ENCODE results near the gene LRRC4B. TPM values are rescaled to one million over a fixed set of nuclear protein-coding genes. Genes with fewer than 3 reads are reported as not detected.

LRRC4B gene
- total and polyA plus RNA-seq, 12 donors, result 0.42 to 3.0 (median 0.78) TPM

Other genes starting within 250 kb of the LRRC4B start
- gene KCNC3, start 239.1 kb downstream of the LRRC4B start, total RNA-seq, result 1 to 10 TPM; 1.4 to 4.0 (median 2.4) TPM
- 1 to 10 TPM in 1 of 2 donors, under 1 TPM in 1; 0.88 to 1.1 TPM for gene KCNC3, start 239.1 kb downstream of the LRRC4B start, polyA plus RNA-seq
- under 1 TPM in 2 of 10 donors, not detected in 8; 0.22 to 0.56 TPM for gene NAPSA, start 202.8 kb downstream of the LRRC4B start, total RNA-seq
- gene NAPSA, start 202.8 kb downstream of the LRRC4B start, polyA plus RNA-seq, result 1 to 10 TPM in 1 of 2 donors, under 1 TPM in 1; 0.25 to 1.1 TPM
- gene NR1H2, start 192.0 kb downstream of the LRRC4B start, total RNA-seq, result 10 to 100 TPM; 64.0 to 96.7 (median 69.8) TPM
- gene NR1H2, start 192.0 kb downstream of the LRRC4B start, polyA plus RNA-seq, result 100 to 1,000 TPM in 1 of 2 donors, 10 to 100 TPM in 1; 90.7 to 125 TPM
- 10 to 100 TPM in 6 of 10 donors, 1 to 10 TPM in 4; 4.2 to 15.0 (median 10.7) TPM for gene POLD1, start 184.1 kb downstream of the LRRC4B start, total RNA-seq
- gene POLD1, start 184.1 kb downstream of the LRRC4B start, polyA plus RNA-seq, result 10 to 100 TPM; 14.2 to 28.3 TPM
- gene SPIB, start 149.5 kb downstream of the LRRC4B start, total RNA-seq, result under 1 TPM in 2 of 10 donors, not detected in 8; 0.20 to 0.42 TPM
- gene SPIB, start 149.5 kb downstream of the LRRC4B start, polyA plus RNA-seq, result under 1 TPM in 1 of 2 donors, not detected in 1; 0.10 TPM
- under 1 TPM in 2 of 10 donors, not detected in 8; 0.13 to 0.35 TPM for gene MYBPC2, start 135.5 kb downstream of the LRRC4B start, total RNA-seq
- under 1 TPM in 1 of 2 donors, not detected in 1; 0.01 TPM for gene MYBPC2, start 135.5 kb downstream of the LRRC4B start, polyA plus RNA-seq
- 100 to 1,000 TPM in 3 of 10 donors, 10 to 100 TPM in 7; 73.6 to 152 (median 88.9) TPM for gene EMC10, start 91.9 kb downstream of the LRRC4B start, total RNA-seq
- 100 to 1,000 TPM in 1 of 2 donors, 10 to 100 TPM in 1; 84.3 to 113 TPM for gene EMC10, start 91.9 kb downstream of the LRRC4B start, polyA plus RNA-seq
- 1 to 10 TPM; 1.2 to 4.3 (median 2.0) TPM for gene GARIN5A, start 91.6 kb downstream of the LRRC4B start, total RNA-seq
- gene GARIN5A, start 91.6 kb downstream of the LRRC4B start, polyA plus RNA-seq, result 1 to 10 TPM; 1.5 to 1.8 TPM
- gene JOSD2, start 57.2 kb downstream of the LRRC4B start, total RNA-seq, result 10 to 100 TPM; 13.3 to 42.3 (median 25.2) TPM
- gene JOSD2, start 57.2 kb downstream of the LRRC4B start, polyA plus RNA-seq, result 10 to 100 TPM; 64.0 to 69.6 TPM
- gene ASPDH, start 54.5 kb downstream of the LRRC4B start, total RNA-seq, result not detected
- gene ASPDH, start 54.5 kb downstream of the LRRC4B start, polyA plus RNA-seq, result not detected
- under 1 TPM in 3 of 10 donors, not detected in 7; 0.25 to 0.49 (median 0.26) TPM for gene SYT3, start 71.4 kb upstream of the LRRC4B start, total RNA-seq
- gene SYT3, start 71.4 kb upstream of the LRRC4B start, polyA plus RNA-seq, result under 1 TPM in 1 of 2 donors, not detected in 1; 0.04 TPM
- 1 to 10 TPM in 7 of 10 donors, under 1 TPM in 1, not detected in 2; 0.96 to 7.2 (median 4.0) TPM for gene C19orf81, start 81.0 kb upstream of the LRRC4B start, total RNA-seq
- 1 to 10 TPM in 1 of 2 donors, under 1 TPM in 1; 0.61 to 1.8 TPM for gene C19orf81, start 81.0 kb upstream of the LRRC4B start, polyA plus RNA-seq
- 1 to 10 TPM in 2 of 10 donors, under 1 TPM in 7, not detected in 1; 0.23 to 1.5 (median 0.59) TPM for gene SHANK1, start 151.4 kb upstream of the LRRC4B start, total RNA-seq
- gene SHANK1, start 151.4 kb upstream of the LRRC4B start, polyA plus RNA-seq, result under 1 TPM; 0.07 to 0.17 TPM
- gene CLEC11A, start 154.9 kb upstream of the LRRC4B start, total RNA-seq, result 10 to 100 TPM in 1 of 10 donors, 1 to 10 TPM in 9; 2.3 to 11.9 (median 3.8) TPM
- gene CLEC11A, start 154.9 kb upstream of the LRRC4B start, polyA plus RNA-seq, result 10 to 100 TPM in 1 of 2 donors, 1 to 10 TPM in 1; 5.6 to 12.9 TPM
- not detected for gene GPR32, start 202.0 kb upstream of the LRRC4B start, total RNA-seq
- gene GPR32, start 202.0 kb upstream of the LRRC4B start, polyA plus RNA-seq, result not detected
- gene ACP4, start 222.0 kb upstream of the LRRC4B start, total RNA-seq, result not detected
- gene ACP4, start 222.0 kb upstream of the LRRC4B start, polyA plus RNA-seq, result not detected